Stimulated activated CD4-positive, alpha-beta T cell treated with anti-CD3 and anti-CD28 coated beads, Interleukin-1b, Interleukin-23, amount 100 ng/mL, for 4 hours (primary cell): ENCODE measurements around the gene BCORL1.

Source experiments
- DNase-seq, 2 donors: peaks; one replicate each; pipeline ENCODE4 v3.0.0-alpha.2; 2020; ENCODE audit warnings: low read depth in 2 of 2

The BCORL1 gene

GRCh38 chrX:130091980-130092522 lies 109.6 kb downstream of the BCORL1 start:
- peak; percentile 50 to 55 for DNase-seq

DNA sequence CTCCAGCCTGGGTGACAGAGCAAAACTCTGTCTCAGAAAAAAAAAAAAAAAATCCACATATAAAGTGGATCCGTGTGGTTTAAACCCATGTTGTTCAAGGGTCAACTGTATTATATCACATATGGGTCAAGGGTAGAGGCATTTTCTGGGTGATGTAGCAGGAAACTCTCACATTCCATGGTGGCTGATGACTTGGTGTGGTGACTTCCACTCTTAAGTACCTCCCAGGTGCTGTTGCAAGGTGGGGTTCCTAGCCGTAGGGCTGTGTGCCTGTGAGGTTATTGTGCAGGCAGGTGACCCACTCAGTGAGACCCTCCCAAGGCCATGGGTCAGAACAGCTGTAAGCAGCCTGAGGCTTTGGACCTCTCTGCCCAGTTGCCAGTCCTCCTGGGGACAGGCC lies 110.8 kb downstream of the BCORL1 start:
- DNase-seq: no peak

GRCh38 chrX:130094696-130095095 lies 112.3 kb downstream of the BCORL1 start:
- no peak for DNase-seq

DNA sequence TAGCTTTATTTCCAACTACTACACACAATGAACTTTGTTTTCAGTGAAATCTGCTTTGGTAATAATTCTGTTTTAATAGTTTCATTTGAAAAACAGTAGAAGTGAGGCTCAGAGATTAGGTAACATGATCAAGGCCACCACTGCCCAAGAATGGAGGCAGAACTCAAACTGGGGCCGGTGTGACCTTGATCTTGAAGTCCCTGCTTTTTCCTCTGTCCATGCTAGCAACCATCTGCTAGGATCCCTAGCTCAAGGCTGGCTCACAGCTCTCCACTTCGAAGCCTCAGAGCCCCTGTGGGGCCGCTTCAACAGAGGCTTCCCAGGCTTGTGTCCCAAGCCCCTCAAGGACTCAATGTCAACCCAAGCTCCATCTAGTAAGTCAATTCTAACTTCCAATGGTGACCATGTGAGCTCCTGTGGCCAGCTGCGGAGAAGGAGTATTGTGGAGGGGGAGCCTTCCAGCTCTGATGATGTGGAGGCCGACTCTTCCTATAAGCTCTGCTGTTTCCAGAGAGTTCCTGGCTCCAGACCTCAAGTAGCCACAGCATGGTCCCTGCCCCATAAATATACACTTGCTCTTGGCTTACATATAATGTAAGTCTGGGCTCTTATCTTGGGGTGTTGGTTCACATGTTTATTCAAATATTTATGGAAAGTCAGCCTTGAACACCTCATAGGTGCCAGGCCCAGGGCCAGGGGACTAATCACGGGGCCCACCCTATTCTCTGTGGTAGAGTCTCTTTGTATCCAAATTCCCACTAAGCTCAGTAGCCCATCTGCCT lies 113.0 kb downstream of the BCORL1 start:
- no peak for DNase-seq

GRCh38 chrX:130097507-130098209 lies 115.2 kb downstream of the BCORL1 start:
- DNase-seq: no peak

- DNase-seq: no peak
Observed at GRCh38 chrX:130098210-130098552, 115.7 kb downstream of the BCORL1 start.

GRCh38 chrX:130100180-130100579 lies 117.7 kb downstream of the BCORL1 start:
- DNase-seq: no peak

DNA sequence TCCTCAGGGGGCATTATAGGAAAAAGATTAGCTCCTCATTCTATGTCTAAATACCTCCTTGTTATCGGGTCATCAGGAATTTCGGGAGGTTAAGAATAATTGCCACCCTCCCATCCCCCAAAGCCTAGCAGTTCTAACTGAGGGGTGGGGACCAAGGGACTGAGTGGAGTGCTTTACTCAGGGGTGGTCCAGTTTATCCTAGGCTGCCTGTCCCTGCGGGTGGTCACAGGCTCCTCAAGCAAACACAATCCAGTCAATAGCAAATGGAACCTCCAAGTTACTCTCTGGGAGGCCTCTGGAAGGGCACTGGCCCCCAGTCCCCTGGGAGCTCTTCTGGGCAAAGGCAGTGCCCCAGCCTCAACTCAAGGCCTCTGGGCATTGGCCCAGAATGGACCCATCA lies 121.2 kb downstream of the BCORL1 start:
- DNase-seq: no peak

- no peak for DNase-seq
Observed at GRCh38 chrX:130105244-130105643, 122.8 kb downstream of the BCORL1 start.

- no peak for DNase-seq
Observed at GRCh38 chrX:130106071-130106470, 123.6 kb downstream of the BCORL1 start.
